ENCODE data around the gene SLCO3A1. TPM values are rescaled to one million over a fixed set of nuclear protein-coding genes. Genes with fewer than 3 reads are reported as not detected.

Gene SLCO3A1
- total and polyA plus RNA-seq, 12 donors: 1.8 to 26.6 (median 17.2) TPM

DNA sequence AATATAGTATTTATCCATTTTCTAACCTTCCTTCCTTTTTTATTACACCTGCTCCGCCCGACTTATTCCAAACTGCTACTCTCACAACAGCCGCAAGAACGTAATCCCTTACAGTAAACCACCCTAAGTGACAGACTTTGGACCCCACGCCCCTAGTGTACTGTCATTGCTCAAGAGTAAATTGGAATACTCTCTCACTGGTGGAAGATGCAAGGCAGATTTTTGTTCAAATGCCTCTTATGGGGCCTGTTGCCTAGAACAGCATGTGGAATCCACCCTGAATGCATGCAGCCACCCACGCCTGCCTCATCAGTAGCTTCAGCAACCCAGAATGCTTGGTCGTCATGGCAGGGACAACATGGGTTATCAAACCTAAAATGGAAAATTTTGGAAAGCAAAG, 313.9 kb downstream of the SLCO3A1 start:
- 92 to 98% (median 96%) methylated on average over 7 of the region's 7 CpGs for WGBS, 4 donors
- intact Hi-C loops (cut with DNase I): no loop called here

DNA sequence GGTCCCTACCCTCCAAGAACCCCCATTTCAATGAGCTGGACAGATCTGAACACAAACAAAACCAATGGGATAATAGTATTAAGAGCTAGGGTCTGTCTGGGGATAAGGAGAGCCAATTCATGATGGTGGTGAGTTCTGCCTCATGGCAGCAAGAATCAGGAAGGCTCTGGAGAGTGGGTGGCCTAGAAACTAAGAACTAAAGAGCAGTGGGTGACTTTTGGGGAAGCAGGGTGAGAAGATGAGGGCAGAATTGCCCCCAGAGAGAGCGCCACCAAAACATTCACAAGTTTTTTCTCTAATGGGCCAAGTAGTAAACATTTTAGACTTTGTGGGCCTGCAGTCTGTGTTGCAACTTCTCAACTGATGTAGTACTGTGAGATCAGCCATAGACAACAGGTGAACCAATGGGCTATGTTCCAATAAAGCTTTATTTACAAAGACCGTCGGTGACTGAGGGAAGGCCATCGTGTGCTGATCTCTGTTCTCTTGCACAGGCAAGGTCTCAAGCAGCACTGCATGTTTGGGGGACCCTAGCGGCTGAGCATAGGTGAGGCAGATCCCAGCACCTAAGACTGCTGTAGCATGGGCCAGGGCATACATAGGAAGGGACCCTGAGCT, 314.7 kb downstream of the SLCO3A1 start:
- no peak for TF ChIP-seq POLR2A (IDR thresholded peaks at IDR 0.05)
- TF ChIP-seq, protein P1, sequence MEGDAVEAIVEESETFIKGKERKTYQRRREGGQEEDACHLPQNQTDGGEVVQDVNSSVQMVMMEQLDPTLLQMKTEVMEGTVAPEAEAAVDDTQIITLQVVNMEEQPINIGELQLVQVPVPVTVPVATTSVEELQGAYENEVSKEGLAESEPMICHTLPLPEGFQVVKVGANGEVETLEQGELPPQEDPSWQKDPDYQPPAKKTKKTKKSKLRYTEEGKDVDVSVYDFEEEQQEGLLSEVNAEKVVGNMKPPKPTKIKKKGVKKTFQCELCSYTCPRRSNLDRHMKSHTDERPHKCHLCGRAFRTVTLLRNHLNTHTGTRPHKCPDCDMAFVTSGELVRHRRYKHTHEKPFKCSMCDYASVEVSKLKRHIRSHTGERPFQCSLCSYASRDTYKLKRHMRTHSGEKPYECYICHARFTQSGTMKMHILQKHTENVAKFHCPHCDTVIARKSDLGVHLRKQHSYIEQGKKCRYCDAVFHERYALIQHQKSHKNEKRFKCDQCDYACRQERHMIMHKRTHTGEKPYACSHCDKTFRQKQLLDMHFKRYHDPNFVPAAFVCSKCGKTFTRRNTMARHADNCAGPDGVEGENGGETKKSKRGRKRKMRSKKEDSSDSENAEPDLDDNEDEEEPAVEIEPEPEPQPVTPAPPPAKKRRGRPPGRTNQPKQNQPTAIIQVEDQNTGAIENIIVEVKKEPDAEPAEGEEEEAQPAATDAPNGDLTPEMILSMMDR (IDR thresholded peaks at IDR 0.05): no peak
- 94 to 99% (median 97%) methylated on average over 5 of the region's 5 CpGs for WGBS, 4 donors
- H3K4me1 ChIP-seq (replicated peaks in 1 of 2): no peaks in the 10 kb centered on the region
- intact Hi-C loops (cut with DNase I): no loop called here
- peak in 1 of 7 donors; percentile 4 for DNase-seq
- H3K9me3 ChIP-seq (replicated peaks in 1 of 3): no peaks in the 10 kb centered on the region
- no peak overlapping the region for H3K4me3 ChIP-seq
- no peak overlapping the region for H3K27ac ChIP-seq
- no peaks in the 10 kb centered on the region for H3K27me3 ChIP-seq
- H3K36me3 ChIP-seq (replicated peaks in 1 of 2): no peaks in the 10 kb centered on the region

More for the DNA sequence above, 313.9 kb downstream of the SLCO3A1 start:
- Histone ChIP-seq H3K4me1 (replicated peaks in 1 of 2) (no peaks in the 10 kb centered on the region), H3K9me3 (replicated peaks in 1 of 3) (no peaks in the 10 kb centered on the region), H3K4me3 (no peak overlapping the region), H3K36me3 (replicated peaks in 1 of 2) (no peaks in the 10 kb centered on the region), H3K27ac (no peak overlapping the region), H3K27me3 (no peaks in the 10 kb centered on the region)
- TF ChIP-seq, protein P1 (IDR thresholded peaks at IDR 0.05): no peak
- no peak for TF ChIP-seq POLR2A (IDR thresholded peaks at IDR 0.05)
- DNase-seq: peak in 1 of 7 donors; percentile 30

- intact Hi-C loops (cut with DNase I): no loop called here
- no peak overlapping the region for H3K4me3 ChIP-seq
Measured at GRCh38 chr15:92170897-92171296, 317.4 kb downstream of the SLCO3A1 start.

DNA sequence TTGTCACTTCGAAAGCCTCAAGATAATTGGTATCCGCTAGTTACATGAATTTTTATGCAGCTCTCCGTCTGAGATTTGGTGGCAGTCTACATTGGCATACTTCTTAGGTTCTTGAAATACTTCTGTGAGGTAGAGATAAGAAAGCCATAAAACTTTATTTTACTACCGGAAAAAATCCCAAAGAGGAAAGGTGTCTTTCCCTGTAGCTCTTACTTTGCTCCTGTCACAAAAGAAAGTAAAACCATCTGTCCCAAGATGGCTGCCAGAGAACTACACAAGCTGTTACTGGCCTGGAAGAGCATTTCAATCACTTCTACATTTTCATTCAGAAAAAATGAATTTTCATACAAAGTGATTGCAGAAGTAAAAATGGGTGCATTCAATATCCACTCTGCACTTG, 325.4 kb downstream of the SLCO3A1 start:
- Histone ChIP-seq H3K4me3 (no peak overlapping the region), H3K36me3 (replicated peaks in 1 of 2) (no peaks in the 10 kb centered on the region), H3K27me3 (no peaks in the 10 kb centered on the region), H3K4me1 (replicated peaks in 1 of 2) (no peaks in the 10 kb centered on the region), H3K9me3 (replicated peaks in 1 of 3) (no peaks in the 10 kb centered on the region), H3K27ac (no peak overlapping the region)
- DNase-seq: no peak
- TF ChIP-seq POLR2A (IDR thresholded peaks at IDR 0.05): no peak
- TF ChIP-seq, protein P1 (IDR thresholded peaks at IDR 0.05): no peak
- intact Hi-C loops (cut with DNase I): no loop called here
- WGBS, 4 donors: 71 to 83% (median 76%) methylated on average over 4 of the region's 4 CpGs

More at GRCh38 chr15:92170897-92171296, 317.4 kb downstream of the SLCO3A1 start:
- no peak for TF ChIP-seq POLR2A (IDR thresholded peaks at IDR 0.05)
- TF ChIP-seq, protein P1 (IDR thresholded peaks at IDR 0.05): no peak
- WGBS, 4 donors: 72 to 85% (median 76%) methylated on average over 8 of the region's 8 CpGs
- no peak for DNase-seq
- no peaks in the 10 kb centered on the region for H3K4me1 ChIP-seq (replicated peaks in 1 of 2)
- no peaks in the 10 kb centered on the region for H3K36me3 ChIP-seq (replicated peaks in 1 of 2)
- no peak overlapping the region for H3K27ac ChIP-seq
- H3K9me3 ChIP-seq (replicated peaks in 1 of 3): no peaks in the 10 kb centered on the region
- no peaks in the 10 kb centered on the region for H3K27me3 ChIP-seq

Measured in adrenal gland (tissue), 12 donors.